ENCODE data around the gene ARID2.

ARID2 gene

DNA sequence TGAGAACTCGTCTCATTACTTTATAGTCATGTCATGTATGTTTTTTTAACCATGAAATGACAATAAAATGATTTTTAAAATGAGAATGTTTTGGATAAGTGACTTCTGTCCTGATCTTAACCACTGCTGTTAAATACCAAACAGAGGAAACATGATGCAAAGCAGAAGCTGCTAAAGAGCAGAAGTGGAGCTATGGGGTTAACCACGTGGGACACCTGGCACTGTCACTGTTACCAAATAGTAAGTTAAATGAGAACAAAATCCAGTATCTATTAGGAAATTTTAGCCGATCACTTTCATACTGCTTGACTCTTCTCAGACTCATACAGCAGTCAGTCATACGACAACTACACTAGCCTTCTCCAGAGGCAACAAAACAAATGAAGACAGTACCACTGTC is 178.4 kb downstream of the ARID2 start:
- peak overlapping the region; percentile 54 for H3K4me2 ChIP-seq (ENCODE audit: low read length)
- H3K36me3 ChIP-seq (ENCODE audit: control insufficient read depth, low read length), result peaks cover 20% of the 10 kb centered on the region
- H4K20me1 ChIP-seq (ENCODE audit: control insufficient read depth, insufficient read depth, low read depth, low read length), result no peaks in the 10 kb centered on the region
- peak overlapping the region; percentile 24 for H3K4me3 ChIP-seq (ENCODE audit: low read length)
- H3K4me1 ChIP-seq (ENCODE audit: control insufficient read depth, low read length), result peaks cover 48% of the 10 kb centered on the region
- H3K9me2 ChIP-seq (replicated peaks; ENCODE audit: control insufficient read depth, low read length), result no peaks in the 10 kb centered on the region
- H3K79me2 ChIP-seq (ENCODE audit: control insufficient read depth, low read length), result no peaks in the 10 kb centered on the region
- H3F3A ChIP-seq (ENCODE audit: control insufficient read depth, insufficient read depth), result peaks cover 9% of the 10 kb centered on the region; the same call in 1 of the 2 replicates
- no peaks in the 10 kb centered on the region for H3K27me3 ChIP-seq (ENCODE audit: control insufficient read depth, low read length)
- peak overlapping the region; percentile 29 for H3K27ac ChIP-seq (ENCODE audit: low read depth, low read length)
- TF ChIP-seq EZH2phosphoT487 (IDR thresholded peaks at IDR 0.05; ENCODE audit: borderline replicate concordance, low read length), result no peak
- TF ChIP-seq, protein P1, sequence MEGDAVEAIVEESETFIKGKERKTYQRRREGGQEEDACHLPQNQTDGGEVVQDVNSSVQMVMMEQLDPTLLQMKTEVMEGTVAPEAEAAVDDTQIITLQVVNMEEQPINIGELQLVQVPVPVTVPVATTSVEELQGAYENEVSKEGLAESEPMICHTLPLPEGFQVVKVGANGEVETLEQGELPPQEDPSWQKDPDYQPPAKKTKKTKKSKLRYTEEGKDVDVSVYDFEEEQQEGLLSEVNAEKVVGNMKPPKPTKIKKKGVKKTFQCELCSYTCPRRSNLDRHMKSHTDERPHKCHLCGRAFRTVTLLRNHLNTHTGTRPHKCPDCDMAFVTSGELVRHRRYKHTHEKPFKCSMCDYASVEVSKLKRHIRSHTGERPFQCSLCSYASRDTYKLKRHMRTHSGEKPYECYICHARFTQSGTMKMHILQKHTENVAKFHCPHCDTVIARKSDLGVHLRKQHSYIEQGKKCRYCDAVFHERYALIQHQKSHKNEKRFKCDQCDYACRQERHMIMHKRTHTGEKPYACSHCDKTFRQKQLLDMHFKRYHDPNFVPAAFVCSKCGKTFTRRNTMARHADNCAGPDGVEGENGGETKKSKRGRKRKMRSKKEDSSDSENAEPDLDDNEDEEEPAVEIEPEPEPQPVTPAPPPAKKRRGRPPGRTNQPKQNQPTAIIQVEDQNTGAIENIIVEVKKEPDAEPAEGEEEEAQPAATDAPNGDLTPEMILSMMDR (IDR thresholded peaks at IDR 0.05; ENCODE audit: low read depth, low read length, poor library complexity, severe bottlenecking), result no peak
- no peaks in the 10 kb centered on the region for H3K9me3 ChIP-seq (ENCODE audit: control insufficient read depth, insufficient read depth, low read length)

DNA sequence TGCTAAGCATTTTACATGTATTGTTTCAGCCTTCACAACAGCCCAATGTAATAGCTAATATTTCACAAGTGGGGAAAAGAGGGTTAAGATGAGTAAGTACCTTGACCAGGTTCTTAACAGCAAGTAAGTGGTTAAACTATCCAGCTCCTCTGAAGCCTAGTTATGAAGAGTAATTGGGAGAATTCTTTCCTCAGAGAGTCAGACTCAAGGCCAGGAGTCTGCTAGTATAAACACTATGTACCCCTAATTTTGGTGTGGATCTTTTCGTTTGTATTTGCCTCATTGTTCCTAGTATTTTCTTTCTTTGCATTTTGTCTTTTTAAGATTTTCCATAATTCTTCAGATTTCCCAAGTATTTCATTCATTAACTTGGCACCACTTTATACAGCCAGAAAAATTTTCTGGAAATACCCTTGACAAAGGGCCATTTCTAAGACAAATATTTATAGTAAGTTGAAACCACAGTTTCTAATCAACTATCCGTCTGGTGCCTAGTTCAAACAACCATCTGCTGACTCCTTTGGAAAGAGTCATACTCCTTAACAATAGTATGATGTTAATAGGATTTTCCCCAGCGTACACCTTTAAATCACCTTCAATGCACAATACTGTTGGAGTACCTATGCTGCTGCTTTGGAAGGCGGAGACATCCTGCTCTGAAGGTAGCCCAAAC is 179.7 kb downstream of the ARID2 start:
- Histone ChIP-seq H3K4me3 (ENCODE audit: low read length) (no peak overlapping the region), H3K9me3 (ENCODE audit: control insufficient read depth, insufficient read depth, low read length) (no peaks in the 10 kb centered on the region), H3K36me3 (ENCODE audit: control insufficient read depth, low read length) (peaks cover 15% of the 10 kb centered on the region), H3K27me3 (ENCODE audit: control insufficient read depth, low read length) (no peaks in the 10 kb centered on the region), H3K9me2 (replicated peaks; ENCODE audit: control insufficient read depth, low read length) (no peaks in the 10 kb centered on the region), H3K4me1 (ENCODE audit: control insufficient read depth, low read length) (peaks cover 60% of the 10 kb centered on the region), H3K4me2 (ENCODE audit: low read length) (no peak overlapping the region), H3K79me2 (ENCODE audit: control insufficient read depth, low read length) (no peaks in the 10 kb centered on the region), H3K27ac (ENCODE audit: low read depth, low read length) (no peak overlapping the region), H4K20me1 (ENCODE audit: control insufficient read depth, insufficient read depth, low read depth, low read length) (no peaks in the 10 kb centered on the region), H3F3A (ENCODE audit: control insufficient read depth, insufficient read depth) (peaks cover 13% of the 10 kb centered on the region)
- TF ChIP-seq, protein P1 (IDR thresholded peaks at IDR 0.05; ENCODE audit: low read depth, low read length, poor library complexity, severe bottlenecking), result no peak
- TF ChIP-seq EZH2phosphoT487 (IDR thresholded peaks at IDR 0.05; ENCODE audit: borderline replicate concordance, low read length), result no peak

DNA sequence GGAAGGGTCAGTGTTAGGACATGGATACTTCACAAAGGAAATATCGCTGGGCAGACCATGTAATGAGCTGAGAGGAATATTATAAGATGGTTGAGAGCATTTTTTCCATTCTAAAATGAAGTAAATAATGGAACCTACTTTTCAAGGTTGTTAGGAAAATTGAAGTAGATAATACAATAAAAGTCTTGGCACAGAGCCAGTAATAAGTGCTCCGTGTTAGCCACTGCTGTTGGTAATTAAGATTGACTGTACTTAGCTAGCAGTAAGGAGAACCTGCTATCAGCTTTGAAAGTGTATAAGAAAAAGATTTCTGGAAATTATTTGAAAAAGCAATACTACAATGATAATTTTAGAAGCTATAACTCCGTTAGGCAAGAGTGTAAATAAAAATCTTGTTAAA is 183.3 kb downstream of the ARID2 start:
- Histone ChIP-seq H3K36me3 (ENCODE audit: control insufficient read depth, low read length) (peaks cover 6% of the 10 kb centered on the region; the same call in 1 of the 2 replicates), H4K20me1 (ENCODE audit: control insufficient read depth, insufficient read depth, low read depth, low read length) (peaks cover 3% of the 10 kb centered on the region; the same call in 1 of the 2 replicates), H3K4me2 (ENCODE audit: low read length) (no peak overlapping the region), H3K9me3 (ENCODE audit: control insufficient read depth, insufficient read depth, low read length) (no peaks in the 10 kb centered on the region), H3F3A (ENCODE audit: control insufficient read depth, insufficient read depth) (peaks cover 13% of the 10 kb centered on the region), H3K79me2 (ENCODE audit: control insufficient read depth, low read length) (no peaks in the 10 kb centered on the region), H3K9me2 (replicated peaks; ENCODE audit: control insufficient read depth, low read length) (no peaks in the 10 kb centered on the region), H3K27me3 (ENCODE audit: control insufficient read depth, low read length) (no peaks in the 10 kb centered on the region), H3K27ac (ENCODE audit: low read depth, low read length) (no peak overlapping the region), H3K4me1 (ENCODE audit: control insufficient read depth, low read length) (peaks cover 44% of the 10 kb centered on the region), H3K4me3 (ENCODE audit: low read length) (no peak overlapping the region)
- TF ChIP-seq, protein P1 (IDR thresholded peaks at IDR 0.05; ENCODE audit: low read depth, low read length, poor library complexity, severe bottlenecking), result no peak

Data from DOHH2 (cell line).